Upper lobe of left lung (tissue), 4 donors: ENCODE data around the gene BARX1.

Experiments
- EP300 ChIP-seq, 4 donors: sonication (generic); formaldehyde crosslinking; IDR thresholded peaks; one replicate each; pipeline ENCODE4 v1.5.1; 2017; ENCODE audit warnings: antibody characterized with exemption in 4 of 4, control low read depth in 2 of 4
- POLR2A ChIP-seq, 4 donors: fragments of 450-650 bp; IDR thresholded peaks; one replicate each; pipeline ENCODE4 v1.5.1; 2016 to 2017; ENCODE audit warnings: antibody characterized with exemption in 4 of 4, mild to moderate bottlenecking in 2 of 4
- POLR2AphosphoS5 ChIP-seq, 2 donors: sonication (generic); formaldehyde crosslinking; IDR thresholded peaks; one replicate each; pipeline ENCODE4 v1.5.1; 2017; ENCODE audit warnings: antibody characterized with exemption in 2 of 2
- TF ChIP-seq, protein P1 (sequence below), 6 experiments: fragments of 450-650 bp in 4 of 6; fragments of 200-600 bp in 2 of 6; sonication (generic) in 2 of 6; IDR thresholded peaks; one replicate each; pipeline ENCODE4 v1.5.1; 2016 to 2019; ENCODE audit warnings: antibody characterized with exemption in 6 of 6

DNA sequence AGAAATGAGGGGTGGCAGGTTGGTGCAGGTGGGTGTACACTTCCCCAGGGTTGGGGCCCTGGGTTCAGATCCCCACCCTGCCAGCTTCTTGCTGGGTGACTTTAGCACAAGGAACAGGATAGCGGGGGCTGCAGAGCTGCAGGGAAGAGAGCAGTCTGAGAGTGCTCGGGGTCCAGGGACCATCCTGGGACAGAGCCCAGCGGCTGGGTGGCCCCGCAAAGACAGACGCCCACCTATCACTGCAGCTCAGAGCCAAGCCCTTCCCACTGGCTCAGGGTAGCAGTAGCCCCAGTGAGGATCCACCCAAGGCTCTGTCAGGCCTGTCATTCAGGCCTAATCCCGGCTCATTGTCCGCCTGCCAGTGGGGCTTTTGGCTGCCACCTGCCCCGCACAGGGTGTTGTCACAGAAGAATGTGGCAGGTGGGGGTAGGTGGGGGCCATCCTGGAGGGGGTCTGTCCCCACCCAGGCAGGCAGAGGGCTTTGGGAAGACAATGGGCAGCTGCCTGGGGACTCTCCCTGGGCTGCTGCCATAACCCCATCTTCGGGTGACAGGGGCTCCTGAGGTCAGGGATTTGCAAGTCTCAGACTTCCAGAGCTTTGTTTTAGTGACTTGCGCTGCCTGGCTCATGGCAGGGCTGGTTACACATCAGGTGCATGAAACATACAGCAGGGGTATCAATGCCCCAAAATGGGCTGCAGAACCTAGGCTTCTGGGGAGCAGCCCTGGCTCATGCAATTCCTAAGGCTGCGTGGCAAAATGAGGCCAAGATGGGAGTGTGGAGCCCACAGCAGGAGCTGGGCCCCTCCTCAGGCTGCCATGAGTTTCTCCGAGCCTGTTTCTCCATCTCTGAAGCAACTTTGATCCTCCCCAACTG, 52.1 kb downstream of the BARX1 start:
- TF ChIP-seq POLR2AphosphoS5 (IDR thresholded peaks at IDR 0.05) (no peak), POLR2A (IDR thresholded peaks at IDR 0.05) (no peak), EP300 (IDR thresholded peaks at IDR 0.05) (no peak)
- TF ChIP-seq, protein P1, sequence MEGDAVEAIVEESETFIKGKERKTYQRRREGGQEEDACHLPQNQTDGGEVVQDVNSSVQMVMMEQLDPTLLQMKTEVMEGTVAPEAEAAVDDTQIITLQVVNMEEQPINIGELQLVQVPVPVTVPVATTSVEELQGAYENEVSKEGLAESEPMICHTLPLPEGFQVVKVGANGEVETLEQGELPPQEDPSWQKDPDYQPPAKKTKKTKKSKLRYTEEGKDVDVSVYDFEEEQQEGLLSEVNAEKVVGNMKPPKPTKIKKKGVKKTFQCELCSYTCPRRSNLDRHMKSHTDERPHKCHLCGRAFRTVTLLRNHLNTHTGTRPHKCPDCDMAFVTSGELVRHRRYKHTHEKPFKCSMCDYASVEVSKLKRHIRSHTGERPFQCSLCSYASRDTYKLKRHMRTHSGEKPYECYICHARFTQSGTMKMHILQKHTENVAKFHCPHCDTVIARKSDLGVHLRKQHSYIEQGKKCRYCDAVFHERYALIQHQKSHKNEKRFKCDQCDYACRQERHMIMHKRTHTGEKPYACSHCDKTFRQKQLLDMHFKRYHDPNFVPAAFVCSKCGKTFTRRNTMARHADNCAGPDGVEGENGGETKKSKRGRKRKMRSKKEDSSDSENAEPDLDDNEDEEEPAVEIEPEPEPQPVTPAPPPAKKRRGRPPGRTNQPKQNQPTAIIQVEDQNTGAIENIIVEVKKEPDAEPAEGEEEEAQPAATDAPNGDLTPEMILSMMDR (IDR thresholded peaks at IDR 0.05) = no peak
